Sigmoid colon (tissue), 7 donors: Measurements from ENCODE around the gene SPRED2. TPM values are rescaled to one million over a fixed set of nuclear protein-coding genes. Genes with fewer than 3 reads are reported as not detected.

Experiments used
- DNase-seq: peaks from one replicate; pipeline ENCODE4 v3.0.0-alpha.2; 2019
- H3K27ac ChIP-seq, 4 donors: fragments of 200-600 bp; sonication (generic); one replicate each; pipeline ENCODE4 v1.5.1; 2016 to 2019; ENCODE audit warnings: mild to moderate bottlenecking in 1 of 4
- H3K27me3 ChIP-seq, 3 donors: fragments of 200-600 bp; sonication (generic); one replicate each; pipeline ENCODE4 v1.5.1; 2019; ENCODE audit warnings: mild to moderate bottlenecking in 1 of 3
- H3K36me3 ChIP-seq, 4 donors: fragments of 200-600 bp; sonication (generic); one replicate each; pipeline ENCODE4 v1.5.1; 2016 to 2019
- H3K4me1 ChIP-seq, 4 donors: fragments of 200-600 bp; sonication (generic); one replicate each; pipeline ENCODE4 v1.5.1; 2017 to 2019
- H3K4me3 ChIP-seq, 4 donors: fragments of 200-600 bp; sonication (generic); one replicate each; pipeline ENCODE4 v1.5.1; 2017 to 2019; ENCODE audit warnings: mild to moderate bottlenecking in 2 of 4, moderate library complexity in 1 of 4
- H3K9me3 ChIP-seq, 4 donors: fragments of 200-600 bp in 3 of 4; sonication (generic) in 3 of 4; one replicate each; pipeline versions ENCODE4 v1.5.1 to v1.6.1; 2013 to 2019
- EP300 ChIP-seq, 4 donors: sonication (generic); formaldehyde crosslinking; IDR thresholded peaks; one replicate each; pipeline ENCODE4 v1.6.1; 2017; ENCODE audit warnings: antibody characterized with exemption in 4 of 4
- POLR2A ChIP-seq, 2 donors: fragments of 450-650 bp; IDR thresholded peaks; one replicate each; pipeline ENCODE4 v1.6.1; 2016; ENCODE audit warnings: antibody characterized with exemption in 2 of 2, mild to moderate bottlenecking in 2 of 2, moderate library complexity in 2 of 2
- POLR2AphosphoS5 ChIP-seq, 4 donors: sonication (generic); formaldehyde crosslinking; IDR thresholded peaks; one replicate each; pipeline ENCODE4 v1.6.1; 2017; ENCODE audit warnings: antibody characterized with exemption in 4 of 4
- WGBS, 2 donors: extraction: QIAGEN DNeasy Blood & Tissue Kit; methylation state at CpG; one replicate each; pipeline ENCODE4 v1.1.7; 2013; 5-methylcytosine and 5-hydroxymethylcytosine counted together
- intact Hi-C: fragments of 100-400 bp; cut with DNase I; formaldehyde crosslinking; loops from one replicate; pipeline ENCODE4 v1.15.1; 2023
- polyA plus RNA-seq, 3 donors: library from polyadenylated mRNA; stranded (reverse); fragments of 200-250 nt; gene quantifications; one replicate each; pipeline ENCODE4 v1.2.3, GENCODE V29; 2013
- total RNA-seq, 4 donors: library from RNA; depleted of rRNA; stranded (reverse); fragments of >200 nt; gene quantifications; one replicate each; pipeline ENCODE4 v1.1.0, GENCODE V29; 2016
- TF ChIP-seq, protein P1 (sequence below), 4 experiments: fragments of 450-650 bp in 3 of 4; fragments of 200-600 bp in 1 of 4; IDR thresholded peaks; one replicate each; pipeline ENCODE4 v1.5.1; 2016 to 2019; ENCODE audit warnings: antibody characterized with exemption in 4 of 4, mild to moderate bottlenecking in 3 of 4, moderate library complexity in 2 of 4
- donor health status: healthy with polysubstance abuse.
- donor health status: Bipolar disorder and iron deficiency.
- donor health status: healthy.

SPRED2 gene
- total and polyA plus RNA-seq, 7 donors, result 6.1 to 31.2 (median 13.0) TPM

DNA sequence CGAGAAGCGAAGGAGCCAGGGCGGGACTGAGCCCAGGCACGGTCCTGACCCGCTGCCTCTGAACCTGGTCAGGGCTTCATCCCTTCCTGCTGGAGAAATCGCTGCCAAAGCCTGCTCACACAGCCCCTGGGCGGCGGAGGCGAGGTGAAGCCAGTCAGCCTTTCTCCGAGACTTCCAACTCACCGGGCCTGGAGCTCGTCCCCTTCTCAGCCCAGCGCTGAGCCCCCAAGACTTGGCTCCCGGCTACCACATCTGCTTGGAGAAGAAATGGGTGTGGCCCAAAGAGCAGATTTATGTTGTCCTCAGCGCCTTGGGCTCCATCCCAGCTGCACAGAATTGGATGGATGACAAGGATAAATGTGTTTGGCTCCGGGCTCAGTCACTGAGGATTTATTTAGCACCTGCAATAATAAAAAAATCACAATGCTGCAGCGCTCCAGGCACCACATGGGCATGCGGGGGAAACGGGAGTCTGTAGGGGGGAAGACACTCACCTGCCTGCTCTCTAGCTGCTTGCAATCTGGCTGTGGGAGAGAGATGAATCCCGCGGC, 139.9 kb downstream of the SPRED2 start:
- intact Hi-C loops, result no loop called here
- WGBS, 2 donors, result 57 to 78% methylated on average over 21 of the region's 21 CpGs
- DNase-seq, result no peak
- no peak overlapping the region for H3K4me3 ChIP-seq
- H3K36me3 ChIP-seq, result no peaks in the 10 kb centered on the region
- H3K4me1 ChIP-seq, result peaks cover 0 to 13% (median 10%) of the 10 kb centered on the region in 4 donors
- H3K9me3 ChIP-seq, result no peaks in the 10 kb centered on the region
- TF ChIP-seq, protein P1, sequence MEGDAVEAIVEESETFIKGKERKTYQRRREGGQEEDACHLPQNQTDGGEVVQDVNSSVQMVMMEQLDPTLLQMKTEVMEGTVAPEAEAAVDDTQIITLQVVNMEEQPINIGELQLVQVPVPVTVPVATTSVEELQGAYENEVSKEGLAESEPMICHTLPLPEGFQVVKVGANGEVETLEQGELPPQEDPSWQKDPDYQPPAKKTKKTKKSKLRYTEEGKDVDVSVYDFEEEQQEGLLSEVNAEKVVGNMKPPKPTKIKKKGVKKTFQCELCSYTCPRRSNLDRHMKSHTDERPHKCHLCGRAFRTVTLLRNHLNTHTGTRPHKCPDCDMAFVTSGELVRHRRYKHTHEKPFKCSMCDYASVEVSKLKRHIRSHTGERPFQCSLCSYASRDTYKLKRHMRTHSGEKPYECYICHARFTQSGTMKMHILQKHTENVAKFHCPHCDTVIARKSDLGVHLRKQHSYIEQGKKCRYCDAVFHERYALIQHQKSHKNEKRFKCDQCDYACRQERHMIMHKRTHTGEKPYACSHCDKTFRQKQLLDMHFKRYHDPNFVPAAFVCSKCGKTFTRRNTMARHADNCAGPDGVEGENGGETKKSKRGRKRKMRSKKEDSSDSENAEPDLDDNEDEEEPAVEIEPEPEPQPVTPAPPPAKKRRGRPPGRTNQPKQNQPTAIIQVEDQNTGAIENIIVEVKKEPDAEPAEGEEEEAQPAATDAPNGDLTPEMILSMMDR (IDR thresholded peaks at IDR 0.05), result no peak
- peak in 1 of 4 donors; percentile 7 for TF ChIP-seq POLR2AphosphoS5 (IDR thresholded peaks at IDR 0.05)
- no peak overlapping the region for H3K27ac ChIP-seq
- no peaks in the 10 kb centered on the region for H3K27me3 ChIP-seq

GRCh38 chr2:65292106-65292400, 140.3 kb downstream of the SPRED2 start:
- Histone ChIP-seq H3K36me3 (no peaks in the 10 kb centered on the region), H3K27ac (no peak overlapping the region), H3K4me1 (peaks cover 0 to 13% (median 10%) of the 10 kb centered on the region in 4 donors), H3K27me3 (no peaks in the 10 kb centered on the region), H3K9me3 (no peaks in the 10 kb centered on the region), H3K4me3 (no peak overlapping the region)
- intact Hi-C loops, result no loop called here
- WGBS, 2 donors, result 18 to 64% methylated on average over 3 of the region's 3 CpGs
- no peak for TF ChIP-seq POLR2A (IDR thresholded peaks at IDR 0.05)
- TF ChIP-seq EP300 (IDR thresholded peaks at IDR 0.05), result no peak
- TF ChIP-seq, protein P1 (IDR thresholded peaks at IDR 0.05), result no peak
- no peak for TF ChIP-seq POLR2AphosphoS5 (IDR thresholded peaks at IDR 0.05)
- no peak for DNase-seq

DNA sequence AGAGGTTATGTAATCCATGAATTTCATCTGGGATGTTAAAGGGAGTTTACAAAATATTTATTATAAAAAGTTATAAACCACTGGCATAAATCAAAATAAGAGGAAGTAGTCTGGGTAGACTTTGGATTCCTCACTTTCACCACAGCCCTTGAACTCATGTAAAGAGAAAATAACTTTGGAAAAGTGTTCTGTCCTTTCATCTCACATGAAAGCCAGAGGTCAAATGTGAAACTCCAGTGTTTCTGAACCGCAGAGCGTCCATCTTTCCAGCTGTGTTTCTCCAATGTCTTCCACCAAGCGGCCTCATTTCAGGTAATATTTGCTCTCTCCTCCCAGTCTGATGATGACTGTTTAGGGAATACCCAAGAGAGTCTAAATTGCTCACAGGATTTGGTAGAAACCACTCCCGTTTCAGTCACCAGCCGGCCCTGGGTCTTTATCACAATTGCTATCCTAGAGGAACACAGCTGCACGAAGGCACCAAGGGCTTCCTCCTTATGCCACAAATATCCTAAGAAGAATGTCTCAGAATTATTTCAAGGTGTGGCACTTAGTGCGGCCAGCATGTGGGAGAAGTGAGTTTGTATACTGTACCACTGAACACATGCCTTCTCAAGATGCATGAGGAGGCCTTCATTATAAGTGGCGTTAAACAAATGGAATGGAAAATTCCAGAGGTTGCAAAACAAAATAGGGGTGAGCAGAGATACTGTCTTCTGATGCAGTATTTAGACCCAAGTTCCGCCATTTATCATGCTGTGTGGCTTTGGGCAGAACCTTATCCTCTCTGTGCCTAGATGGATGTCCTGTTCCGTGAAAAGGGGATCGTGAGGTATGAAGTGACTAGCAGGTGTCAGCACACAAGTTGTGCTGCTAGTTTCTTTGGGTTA, 140.9 kb downstream of the SPRED2 start:
- no peak for TF ChIP-seq POLR2AphosphoS5 (IDR thresholded peaks at IDR 0.05)
- TF ChIP-seq EP300 (IDR thresholded peaks at IDR 0.05), result no peak
- WGBS, 2 donors, result 62 to 84% methylated on average over 11 of the region's 11 CpGs
- H3K9me3 ChIP-seq, result no peaks in the 10 kb centered on the region
- peaks cover 0 to 13% (median 10%) of the 10 kb centered on the region in 4 donors for H3K4me1 ChIP-seq
- no peaks in the 10 kb centered on the region for H3K36me3 ChIP-seq
- H3K27me3 ChIP-seq, result no peaks in the 10 kb centered on the region
- H3K27ac ChIP-seq, result no peak overlapping the region
- intact Hi-C loops, result no loop called here
- H3K4me3 ChIP-seq, result no peak overlapping the region
- no peak for DNase-seq

- TF ChIP-seq EP300 (IDR thresholded peaks at IDR 0.05), result no peak
- Histone ChIP-seq H3K4me1 (peaks cover 0 to 6% (median 5%) of the 10 kb centered on the region in 4 donors), H3K4me3 (no peak overlapping the region), H3K9me3 (no peaks in the 10 kb centered on the region), H3K27me3 (no peaks in the 10 kb centered on the region), H3K27ac (no peak overlapping the region), H3K36me3 (no peaks in the 10 kb centered on the region)
- intact Hi-C loops, result no loop called here
- DNase-seq, result no peak
- WGBS, 2 donors, result 94 to 96% methylated on average over 4 of the region's 4 CpGs
Measured at GRCh38 chr2:65287364-65287763, 145.0 kb downstream of the SPRED2 start.

DNA sequence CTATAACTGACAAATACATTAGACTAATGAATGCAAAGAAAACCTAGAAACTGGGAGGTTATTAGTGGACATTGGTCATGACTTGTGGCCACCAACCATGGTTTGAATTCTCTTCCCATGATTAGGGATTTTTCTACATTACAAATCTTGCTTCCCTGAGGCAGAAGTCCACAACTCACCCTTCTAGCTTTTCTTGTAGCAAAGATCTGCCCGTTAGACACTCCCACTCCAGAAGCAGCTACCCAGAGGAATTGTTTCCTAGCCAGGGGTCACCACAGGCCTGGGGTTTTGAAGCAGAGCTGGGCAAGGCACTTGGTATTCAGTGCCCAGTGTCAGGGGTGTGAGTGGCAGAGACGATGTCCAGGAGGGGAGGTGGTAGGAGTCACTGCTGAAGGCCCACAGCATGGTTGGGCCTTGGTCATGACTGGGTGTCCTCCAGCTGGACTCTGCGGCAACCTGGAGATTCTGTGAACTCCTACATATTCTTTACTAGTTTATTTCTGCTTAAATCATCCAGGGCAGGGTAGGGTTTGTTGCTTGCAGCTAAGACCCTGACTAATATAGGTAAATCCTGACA, 149.8 kb downstream of the SPRED2 start:
- intact Hi-C loops, result no loop called here
- H3K4me3 ChIP-seq, result no peak overlapping the region
- H3K4me1 ChIP-seq, result peaks cover 0 to 13% (median 0%) of the 10 kb centered on the region in 4 donors
- no peaks in the 10 kb centered on the region for H3K27me3 ChIP-seq
- DNase-seq, result no peak
- TF ChIP-seq POLR2AphosphoS5 (IDR thresholded peaks at IDR 0.05) (no peak), POLR2A (IDR thresholded peaks at IDR 0.05) (no peak), EP300 (IDR thresholded peaks at IDR 0.05) (no peak)
- TF ChIP-seq, protein P1 (IDR thresholded peaks at IDR 0.05), result no peak
- H3K27ac ChIP-seq, result peak overlapping the region in 3 of 4 donors; percentile 10 to 44 (median 24)
- H3K9me3 ChIP-seq, result no peaks in the 10 kb centered on the region
- 87 to 91% methylated on average over 3 of the region's 3 CpGs for WGBS, 2 donors
- no peaks in the 10 kb centered on the region for H3K36me3 ChIP-seq
